Measurements from ENCODE around the gene TMC5. TPM values are rescaled to one million over a fixed set of nuclear protein-coding genes. Genes with fewer than 3 reads are reported as not detected.

Gene TMC5
- total RNA-seq, 4 donors from 2014 or later = 0.29 to 4.0 (median 1.4) TPM

DNA sequence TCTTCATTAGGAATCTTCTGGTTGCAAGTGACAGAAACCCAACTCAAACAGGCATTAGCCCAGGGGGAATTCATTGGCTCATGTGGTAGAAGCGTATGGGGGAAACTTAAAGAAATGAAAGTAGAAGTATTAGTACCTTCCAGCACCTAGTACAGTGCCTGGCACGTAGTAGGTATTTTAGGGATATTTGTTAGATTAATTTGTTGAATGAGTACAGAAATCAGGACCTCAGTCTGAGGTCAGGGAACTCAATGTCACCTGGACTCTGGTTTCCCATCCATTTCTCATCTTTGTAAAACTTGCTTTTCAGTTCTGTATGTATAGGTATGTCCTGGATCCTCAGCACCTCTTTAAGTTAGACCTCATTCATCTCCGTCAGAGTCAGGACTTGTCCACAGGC, 32.5 kb downstream of the TMC5 start:
- Histone ChIP-seq H3K27me3 (no peaks in the 10 kb centered on the region), H3K4me1 (no peaks in the 10 kb centered on the region), H3K27ac (no peak overlapping the region), H3K9me3 (no peaks in the 10 kb centered on the region), H3K36me3 (no peaks in the 10 kb centered on the region), H3K4me3 (replicated peaks in 1 of 3) (no peak overlapping the region)
- WGBS, 2 donors = 71 to 88% methylated on average over 3 of the region's 3 CpGs
- no peak for DNase-seq
- TF ChIP-seq, protein P1, sequence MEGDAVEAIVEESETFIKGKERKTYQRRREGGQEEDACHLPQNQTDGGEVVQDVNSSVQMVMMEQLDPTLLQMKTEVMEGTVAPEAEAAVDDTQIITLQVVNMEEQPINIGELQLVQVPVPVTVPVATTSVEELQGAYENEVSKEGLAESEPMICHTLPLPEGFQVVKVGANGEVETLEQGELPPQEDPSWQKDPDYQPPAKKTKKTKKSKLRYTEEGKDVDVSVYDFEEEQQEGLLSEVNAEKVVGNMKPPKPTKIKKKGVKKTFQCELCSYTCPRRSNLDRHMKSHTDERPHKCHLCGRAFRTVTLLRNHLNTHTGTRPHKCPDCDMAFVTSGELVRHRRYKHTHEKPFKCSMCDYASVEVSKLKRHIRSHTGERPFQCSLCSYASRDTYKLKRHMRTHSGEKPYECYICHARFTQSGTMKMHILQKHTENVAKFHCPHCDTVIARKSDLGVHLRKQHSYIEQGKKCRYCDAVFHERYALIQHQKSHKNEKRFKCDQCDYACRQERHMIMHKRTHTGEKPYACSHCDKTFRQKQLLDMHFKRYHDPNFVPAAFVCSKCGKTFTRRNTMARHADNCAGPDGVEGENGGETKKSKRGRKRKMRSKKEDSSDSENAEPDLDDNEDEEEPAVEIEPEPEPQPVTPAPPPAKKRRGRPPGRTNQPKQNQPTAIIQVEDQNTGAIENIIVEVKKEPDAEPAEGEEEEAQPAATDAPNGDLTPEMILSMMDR (IDR thresholded peaks at IDR 0.05) = no peak
- TF ChIP-seq POLR2A (IDR thresholded peaks at IDR 0.05) = no peak
- intact Hi-C loops (cut with DNase I) = no loop called here

DNA sequence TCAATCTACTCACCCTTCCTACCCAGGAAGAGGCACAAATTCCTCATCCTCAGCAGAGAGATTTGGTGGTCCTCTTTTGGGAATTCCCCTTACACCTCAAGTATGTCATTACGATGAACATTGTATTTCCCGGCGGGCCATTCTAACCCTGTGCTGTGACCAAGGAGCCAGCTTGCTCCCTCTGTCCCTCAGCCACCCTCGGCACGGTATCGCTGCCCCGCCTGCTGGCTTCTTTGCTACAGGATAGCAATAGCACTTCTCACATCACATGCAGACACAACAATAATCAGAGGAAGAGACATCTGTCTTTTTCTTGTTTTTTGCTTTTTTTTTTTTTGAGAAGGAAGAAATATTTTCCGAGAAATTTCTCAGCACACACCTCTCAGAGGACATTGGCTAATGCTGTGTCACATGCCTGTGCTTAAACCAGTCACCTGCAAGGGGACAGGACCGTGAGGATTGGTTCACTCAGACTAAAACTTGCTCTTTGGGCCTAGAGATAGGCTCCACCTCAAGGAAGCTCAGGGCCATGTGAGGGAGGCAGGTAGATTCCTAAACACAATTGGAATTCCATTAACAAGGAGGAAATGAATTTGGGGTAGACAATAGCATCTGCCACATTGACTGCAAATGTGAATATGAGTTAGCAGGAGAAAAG, 41.2 kb downstream of the TMC5 start:
- DNase-seq = no peak
- 75 to 89% methylated on average over 9 of the region's 9 CpGs for WGBS, 2 donors
- TF ChIP-seq, protein P1 (IDR thresholded peaks at IDR 0.05) = no peak
- TF ChIP-seq POLR2A (IDR thresholded peaks at IDR 0.05) = no peak

DNA sequence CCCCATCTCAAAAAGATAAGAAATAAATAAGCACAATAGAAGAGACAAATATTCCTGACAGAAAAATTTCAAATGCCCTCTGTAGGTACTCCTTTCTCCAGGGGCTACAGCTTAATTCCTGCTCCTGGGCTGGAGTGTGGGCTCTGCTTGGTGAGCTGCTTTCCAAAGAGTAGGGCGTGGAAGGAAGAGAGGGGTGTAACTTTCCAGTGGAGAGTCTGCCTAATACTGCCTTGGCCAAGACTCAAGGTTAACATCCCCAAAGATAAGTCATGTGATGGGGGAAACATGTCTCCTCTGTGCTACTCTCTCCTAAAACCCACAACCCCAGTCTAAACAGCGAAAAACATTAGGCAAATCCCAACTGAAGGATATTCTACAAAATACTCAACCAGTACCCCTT, 42.7 kb downstream of the TMC5 start:
- Histone ChIP-seq H3K27me3 (no peaks in the 10 kb centered on the region), H3K27ac (no peak overlapping the region), H3K9me3 (no peaks in the 10 kb centered on the region), H3K36me3 (no peaks in the 10 kb centered on the region), H3K4me1 (no peaks in the 10 kb centered on the region), H3K4me3 (replicated peaks in 1 of 3) (no peak overlapping the region)
- WGBS, 2 donors = 94 to 98% methylated on average over 2 of the region's 2 CpGs
- DNase-seq = no peak
- intact Hi-C loops (cut with DNase I) = no loop called here
- no peak for TF ChIP-seq POLR2A (IDR thresholded peaks at IDR 0.05)
- TF ChIP-seq, protein P1 (IDR thresholded peaks at IDR 0.05) = no peak

More for the DNA sequence above, 41.2 kb downstream of the TMC5 start:
- Histone ChIP-seq H3K27me3 (no peaks in the 10 kb centered on the region), H3K4me1 (no peaks in the 10 kb centered on the region), H3K36me3 (no peaks in the 10 kb centered on the region), H3K27ac (no peak overlapping the region), H3K4me3 (replicated peaks in 1 of 3) (no peak overlapping the region), H3K9me3 (no peaks in the 10 kb centered on the region)
- intact Hi-C loops (cut with DNase I) = no loop called here

DNA sequence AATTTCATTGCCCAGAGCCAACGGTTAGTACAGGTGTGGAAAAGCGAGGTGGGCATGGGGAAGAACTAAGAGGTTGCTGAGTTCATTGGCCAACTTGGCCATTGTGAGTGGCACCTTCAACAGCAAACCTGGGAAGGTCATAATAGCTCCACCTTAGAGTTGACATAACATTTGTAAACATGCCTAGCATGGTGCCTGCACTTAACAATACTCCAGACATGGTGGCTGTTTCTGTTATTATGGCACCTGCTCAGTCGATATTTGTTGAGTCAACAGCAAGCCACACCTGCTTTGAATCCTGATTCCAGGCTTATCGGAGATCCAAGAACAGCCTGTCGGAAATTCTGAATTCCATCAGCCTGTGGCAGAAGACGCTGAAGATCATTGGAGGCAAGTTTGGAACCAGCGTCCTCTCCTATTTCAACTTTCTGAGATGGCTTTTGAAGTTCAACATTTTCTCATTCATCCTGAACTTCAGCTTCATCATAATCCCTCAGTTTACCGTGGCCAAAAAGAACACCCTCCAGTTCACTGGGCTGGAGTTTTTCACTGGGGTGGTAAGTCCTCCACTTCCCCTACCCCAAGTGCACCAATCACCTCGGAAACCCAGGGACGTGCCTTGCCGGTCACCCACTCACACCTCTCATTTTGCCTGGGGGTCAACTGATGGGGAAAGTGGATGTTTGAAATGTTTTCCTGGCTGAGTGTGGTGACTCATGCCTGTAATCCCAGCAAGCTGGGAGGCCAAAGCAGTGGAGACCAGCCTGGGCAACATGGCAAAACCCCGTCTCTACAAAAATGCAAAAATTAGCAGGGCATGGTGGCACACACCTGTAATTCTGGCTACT, 46.0 kb downstream of the TMC5 start:
- no peaks in the 10 kb centered on the region for H3K9me3 ChIP-seq
- no peaks in the 10 kb centered on the region for H3K4me1 ChIP-seq
- no peak overlapping the region for H3K4me3 ChIP-seq (replicated peaks in 1 of 3)
- TF ChIP-seq, protein P1 (IDR thresholded peaks at IDR 0.05) = no peak
- TF ChIP-seq POLR2A (IDR thresholded peaks at IDR 0.05) = no peak
- intact Hi-C loops (cut with DNase I) = no loop called here
- DNase-seq = no peak
- no peak overlapping the region for H3K27ac ChIP-seq
- no peaks in the 10 kb centered on the region for H3K36me3 ChIP-seq
- whole genome bisulfite sequencing, 2 donors = 85 to 92% methylated on average over 12 of the region's 12 CpGs
- no peaks in the 10 kb centered on the region for H3K27me3 ChIP-seq

DNA sequence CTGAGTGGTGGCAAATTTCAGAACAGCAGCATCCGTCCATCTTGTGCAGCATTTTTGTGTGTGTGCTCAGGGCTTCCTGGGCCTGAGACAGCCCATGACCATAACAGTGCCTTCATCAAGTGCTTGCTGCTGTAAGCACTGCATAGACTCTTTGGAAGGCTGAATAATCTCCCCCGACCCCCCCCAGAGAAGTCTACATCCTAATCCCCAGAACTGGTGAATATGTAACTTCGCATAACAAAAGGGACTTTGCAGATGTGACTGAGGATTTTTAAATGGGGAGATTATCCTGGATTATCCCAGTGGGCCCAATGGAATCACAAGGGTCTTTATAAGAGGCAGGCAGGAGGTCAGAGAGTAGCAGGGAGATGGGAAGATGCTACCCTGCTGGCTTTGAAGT, 50.6 kb downstream of the TMC5 start:
- no peak overlapping the region for H3K4me3 ChIP-seq (replicated peaks in 1 of 3)
- DNase-seq = no peak
- 95 to 97% methylated on average over 3 of the region's 3 CpGs for WGBS, 2 donors
- no peaks in the 10 kb centered on the region for H3K4me1 ChIP-seq
- H3K36me3 ChIP-seq = no peaks in the 10 kb centered on the region
- H3K9me3 ChIP-seq = no peaks in the 10 kb centered on the region
- no peak overlapping the region for H3K27ac ChIP-seq
- intact Hi-C loops (cut with DNase I) = no loop called here
- no peaks in the 10 kb centered on the region for H3K27me3 ChIP-seq
- TF ChIP-seq POLR2A (IDR thresholded peaks at IDR 0.05) = no peak
- TF ChIP-seq, protein P1 (IDR thresholded peaks at IDR 0.05) = no peak

Data from thyroid gland (tissue), 4 donors.